Testis (tissue), 3 donors: ENCODE results near the gene PRSS57. TPM values are rescaled to one million over a fixed set of nuclear protein-coding genes. Genes with fewer than 3 reads are reported as not detected.

Source experiments
- DNase-seq: peaks from one replicate; pipeline ENCODE4 v3.0.0-alpha.2; 2019
- H3K27ac ChIP-seq, 2 donors: fragments of 200-600 bp; sonication (generic); one replicate each; pipeline ENCODE4 v1.5.1; 2019
- H3K27me3 ChIP-seq: fragments of 200-600 bp; sonication (generic); one replicate; pipeline ENCODE4 v1.5.1; 2019
- H3K36me3 ChIP-seq: fragments of 200-600 bp; sonication (generic); one replicate; pipeline ENCODE4 v1.5.1; 2017; ENCODE audit warnings: low read depth; ENCODE audit errors: missing control alignments
- H3K4me1 ChIP-seq: fragments of 200-600 bp; sonication (generic); one replicate; pipeline ENCODE4 v1.5.1; 2019
- H3K4me3 ChIP-seq, 2 donors: fragments of 200-600 bp; sonication (generic); one replicate each; pipeline ENCODE4 v1.5.1; 2017 to 2019
- H3K9me3 ChIP-seq: fragments of 200-600 bp; sonication (generic); one replicate; pipeline ENCODE4 v1.5.1; 2017
- POLR2A ChIP-seq: fragments of 450-650 bp; IDR thresholded peaks from one replicate; pipeline ENCODE4 v1.6.1; 2017; ENCODE audit warnings: antibody characterized with exemption, mild to moderate bottlenecking, moderate library complexity
- WGBS, 2 donors: methylation state at CpG; one replicate each; pipeline ENCODE4 v1.1.5; 2018; 5-methylcytosine and 5-hydroxymethylcytosine counted together
- intact Hi-C: fragments of 100-400 bp; cut with DNase I; formaldehyde crosslinking; loops from one replicate; pipeline ENCODE4 v1.15.1; 2023; ENCODE audit warnings: low total_unique reads
- polyA plus RNA-seq: library from polyadenylated mRNA; stranded (reverse); fragments of 350-450 nt; fragmentation: Illumina TruSeq; extraction: RNeasy Lipid Tissue Mini Kit (QIAGEN cat#74804); gene quantifications from one replicate; pipeline ENCODE4 v1.2.3, GENCODE V29; 2014; ENCODE audit warnings: low read depth, low replicate concordance; ENCODE audit not compliant: insufficient read depth
- total RNA-seq, 2 donors: library from RNA; depleted of rRNA; stranded (reverse); fragments of >200 nt; gene quantifications; one replicate each; pipeline ENCODE4 v1.2.3, GENCODE V29; 2016
- TF ChIP-seq, protein P1 (sequence below), 3 experiments: fragments of 450-650 bp in 2 of 3; fragments of 200-600 bp in 1 of 3; sonication (generic) in 1 of 3; IDR thresholded peaks; one replicate each; pipeline ENCODE4 v1.5.1; 2016 to 2019; ENCODE audit warnings: antibody characterized with exemption in 3 of 3, mild to moderate bottlenecking in 2 of 3, moderate library complexity in 1 of 3

The PRSS57 gene
- total and polyA plus RNA-seq, 3 donors from 2014 or later = not detected

DNA sequence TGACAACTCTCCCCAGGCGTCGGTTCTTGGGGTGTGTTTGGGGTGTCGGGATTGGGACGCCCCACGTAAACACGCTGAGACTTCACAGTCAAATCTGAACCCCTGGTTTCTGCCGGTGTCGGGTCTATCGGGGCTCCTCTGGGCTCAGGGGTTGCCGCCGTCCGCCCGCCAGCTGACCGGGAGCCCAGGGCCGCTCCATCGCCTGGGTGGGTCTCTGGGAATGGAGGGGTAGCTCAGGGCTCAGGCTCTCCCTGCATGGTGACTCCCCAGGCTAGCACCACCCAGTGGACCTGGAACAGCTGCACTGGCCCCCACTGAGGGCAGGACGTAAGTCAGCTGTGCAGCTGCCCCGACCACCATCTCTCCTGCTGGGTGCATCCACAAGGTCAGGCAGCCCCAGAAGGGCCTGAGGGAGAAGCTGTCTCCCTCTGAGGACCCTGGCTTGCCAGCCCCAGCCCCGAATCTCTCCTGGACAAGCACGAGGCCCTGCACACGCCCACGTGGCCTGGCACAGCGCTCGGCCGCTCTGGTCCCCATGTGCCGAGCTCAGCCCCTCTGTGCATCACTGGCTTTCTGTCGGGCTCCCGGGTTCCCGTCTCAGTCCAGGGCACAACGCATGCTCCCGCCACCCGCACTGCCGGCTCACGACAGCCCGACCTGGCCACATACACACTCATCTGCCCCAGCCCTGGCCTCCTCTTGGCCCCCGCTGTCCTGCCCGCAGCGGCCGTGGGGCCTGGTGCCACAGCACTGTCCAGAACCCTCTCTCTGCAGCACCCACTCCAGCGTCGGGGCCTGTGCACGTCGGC, 38.3 kb downstream of the PRSS57 start:
- TF ChIP-seq, protein P1, sequence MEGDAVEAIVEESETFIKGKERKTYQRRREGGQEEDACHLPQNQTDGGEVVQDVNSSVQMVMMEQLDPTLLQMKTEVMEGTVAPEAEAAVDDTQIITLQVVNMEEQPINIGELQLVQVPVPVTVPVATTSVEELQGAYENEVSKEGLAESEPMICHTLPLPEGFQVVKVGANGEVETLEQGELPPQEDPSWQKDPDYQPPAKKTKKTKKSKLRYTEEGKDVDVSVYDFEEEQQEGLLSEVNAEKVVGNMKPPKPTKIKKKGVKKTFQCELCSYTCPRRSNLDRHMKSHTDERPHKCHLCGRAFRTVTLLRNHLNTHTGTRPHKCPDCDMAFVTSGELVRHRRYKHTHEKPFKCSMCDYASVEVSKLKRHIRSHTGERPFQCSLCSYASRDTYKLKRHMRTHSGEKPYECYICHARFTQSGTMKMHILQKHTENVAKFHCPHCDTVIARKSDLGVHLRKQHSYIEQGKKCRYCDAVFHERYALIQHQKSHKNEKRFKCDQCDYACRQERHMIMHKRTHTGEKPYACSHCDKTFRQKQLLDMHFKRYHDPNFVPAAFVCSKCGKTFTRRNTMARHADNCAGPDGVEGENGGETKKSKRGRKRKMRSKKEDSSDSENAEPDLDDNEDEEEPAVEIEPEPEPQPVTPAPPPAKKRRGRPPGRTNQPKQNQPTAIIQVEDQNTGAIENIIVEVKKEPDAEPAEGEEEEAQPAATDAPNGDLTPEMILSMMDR (IDR thresholded peaks at IDR 0.05) = no peak
- TF ChIP-seq POLR2A = no peak
- Histone ChIP-seq H3K4me3 (no peak overlapping the region), H3K9me3 (no peaks in the 10 kb centered on the region), H3K36me3 (no peaks in the 10 kb centered on the region), H3K4me1 (peaks cover 43% of the 10 kb centered on the region), H3K27ac (no peak overlapping the region), H3K27me3 (no peaks in the 10 kb centered on the region)
- 83 to 85% methylated on average over 23 to 43 of the region's 43 CpGs for WGBS, 2 donors
- intact Hi-C loops = no loop called here
- DNase-seq = no peak

DNA sequence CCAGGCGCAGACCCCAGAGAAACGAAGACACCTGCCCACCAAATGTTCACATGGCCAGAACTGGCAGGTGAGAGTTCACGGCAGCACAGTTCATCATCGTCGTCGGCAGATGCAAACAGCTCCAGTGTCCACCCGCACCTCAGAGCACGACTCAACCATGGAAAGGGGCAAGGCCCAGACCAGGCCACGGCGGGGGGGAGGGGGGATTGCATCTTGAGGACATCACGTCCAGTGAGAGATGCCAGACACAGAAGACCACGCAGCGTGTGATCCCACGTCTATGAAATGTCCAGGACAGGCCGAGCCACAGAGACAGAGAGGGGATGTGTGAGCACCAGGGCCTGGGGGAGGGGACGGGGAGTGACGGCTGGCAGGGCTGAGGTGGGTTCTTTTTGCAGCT, 39.6 kb downstream of the PRSS57 start:
- Histone ChIP-seq H3K36me3 (no peaks in the 10 kb centered on the region), H3K4me1 (peaks cover 31% of the 10 kb centered on the region), H3K9me3 (no peaks in the 10 kb centered on the region), H3K4me3 (no peak overlapping the region), H3K27me3 (no peaks in the 10 kb centered on the region), H3K27ac (no peak overlapping the region)
- WGBS, 2 donors = 73 to 79% methylated on average over 12 to 17 of the region's 17 CpGs
- intact Hi-C loops = no loop called here
- DNase-seq = no peak
- TF ChIP-seq POLR2A = no peak
- TF ChIP-seq, protein P1 (IDR thresholded peaks at IDR 0.05) = no peak

DNA sequence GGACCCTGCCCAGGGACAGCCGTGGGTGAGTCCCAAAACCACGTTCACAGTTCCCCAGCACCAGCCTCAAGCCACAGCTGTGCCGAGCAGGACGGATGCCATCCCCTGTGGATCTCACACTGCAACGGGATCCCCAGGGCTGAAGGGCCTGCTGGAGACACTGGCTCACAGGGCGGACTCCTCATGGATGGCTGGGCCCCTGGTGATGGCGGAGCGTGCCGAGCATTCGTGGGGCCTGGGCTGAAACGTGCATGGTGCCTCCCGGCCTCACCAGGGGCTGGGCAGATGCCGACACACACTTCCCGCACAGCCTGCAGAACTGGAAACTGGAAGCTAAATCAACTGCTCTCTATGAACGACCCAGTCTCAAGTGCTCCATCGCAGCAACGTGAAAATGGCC, 41.8 kb downstream of the PRSS57 start:
- Histone ChIP-seq H3K4me1 (peaks cover 12% of the 10 kb centered on the region), H3K9me3 (no peaks in the 10 kb centered on the region), H3K36me3 (no peaks in the 10 kb centered on the region), H3K27me3 (no peaks in the 10 kb centered on the region), H3K27ac (no peak overlapping the region), H3K4me3 (no peak overlapping the region)
- no peak for DNase-seq
- TF ChIP-seq, protein P1 (IDR thresholded peaks at IDR 0.05) = no peak
- TF ChIP-seq POLR2A = no peak
- intact Hi-C loops = no loop called here
- 87 to 93% methylated on average over 15 to 17 of the region's 17 CpGs for WGBS, 2 donors

DNA sequence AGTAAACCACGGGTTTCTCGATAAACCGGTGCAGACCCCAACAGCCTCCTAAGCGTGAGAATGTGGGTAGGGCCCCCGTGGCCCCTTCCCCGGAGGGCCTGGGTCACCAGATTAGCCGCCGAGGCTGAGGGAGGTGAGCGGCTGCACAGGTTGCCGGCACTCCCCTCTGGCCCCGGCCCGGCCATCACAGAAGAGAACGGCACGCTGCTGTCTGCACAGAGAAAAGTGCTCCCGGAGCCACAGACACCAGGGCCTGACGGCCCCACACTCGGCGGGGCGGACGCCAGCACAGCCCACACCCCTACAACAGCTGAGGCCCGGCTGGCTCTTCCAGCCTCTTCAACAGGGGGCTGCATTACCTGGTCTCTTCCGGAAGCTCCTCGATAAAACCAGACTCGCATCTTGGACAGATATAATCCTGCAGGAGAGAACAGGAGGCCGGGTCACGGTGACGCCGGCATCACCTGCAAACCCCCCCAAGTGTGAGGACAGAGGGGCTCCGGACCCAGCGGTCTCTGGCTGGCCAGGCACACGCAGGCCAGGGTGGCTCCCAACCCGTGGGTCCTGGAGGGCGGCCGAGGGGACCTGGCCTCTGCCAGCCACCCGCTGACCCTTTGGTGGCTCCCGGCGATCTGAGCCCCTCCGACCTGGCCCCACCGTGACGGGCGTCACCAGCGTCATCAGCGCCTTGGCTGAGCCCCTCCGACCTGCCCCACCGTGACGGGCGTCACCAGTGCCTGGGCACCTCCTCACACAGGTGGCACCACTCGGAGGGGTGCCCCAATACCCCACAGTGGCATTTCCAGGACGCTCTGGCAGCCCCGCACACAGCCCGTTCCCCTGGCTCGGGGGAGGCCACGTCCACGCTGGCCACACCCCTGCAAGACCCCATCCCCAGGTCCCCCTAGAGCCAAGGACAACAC, 42.5 kb downstream of the PRSS57 start:
- H3K36me3 ChIP-seq = no peaks in the 10 kb centered on the region

More for the DNA sequence above, 42.5 kb downstream of the PRSS57 start:
- Histone ChIP-seq H3K4me3 (no peak overlapping the region), H3K4me1 (peaks cover 7% of the 10 kb centered on the region), H3K27me3 (no peaks in the 10 kb centered on the region), H3K9me3 (no peaks in the 10 kb centered on the region), H3K27ac (no peak overlapping the region)
- TF ChIP-seq POLR2A = no peak
- TF ChIP-seq, protein P1 (IDR thresholded peaks at IDR 0.05) = no peak
- no peak for DNase-seq
- WGBS, 2 donors = 92 to 94% methylated on average over 25 to 54 of the region's 54 CpGs
- intact Hi-C loops = no loop called here
